HG02798 (cell line): ENCODE measurements around the gene HPN.
"Not testable (repeated sequence)": the region's sequence is repeated elsewhere in the genome, so short reads cannot be mapped to it uniquely, and the experiment has no call there.

Source experiments
- ATAC-seq: cut with Tn5 transposase; IDR thresholded peaks from one replicate; pipeline ENCODE4 v1.9.1; 2021; ENCODE audit warnings: mild to moderate bottlenecking; ENCODE audit not compliant: unreplicated experiment, poor library complexity

HPN gene

DNA sequence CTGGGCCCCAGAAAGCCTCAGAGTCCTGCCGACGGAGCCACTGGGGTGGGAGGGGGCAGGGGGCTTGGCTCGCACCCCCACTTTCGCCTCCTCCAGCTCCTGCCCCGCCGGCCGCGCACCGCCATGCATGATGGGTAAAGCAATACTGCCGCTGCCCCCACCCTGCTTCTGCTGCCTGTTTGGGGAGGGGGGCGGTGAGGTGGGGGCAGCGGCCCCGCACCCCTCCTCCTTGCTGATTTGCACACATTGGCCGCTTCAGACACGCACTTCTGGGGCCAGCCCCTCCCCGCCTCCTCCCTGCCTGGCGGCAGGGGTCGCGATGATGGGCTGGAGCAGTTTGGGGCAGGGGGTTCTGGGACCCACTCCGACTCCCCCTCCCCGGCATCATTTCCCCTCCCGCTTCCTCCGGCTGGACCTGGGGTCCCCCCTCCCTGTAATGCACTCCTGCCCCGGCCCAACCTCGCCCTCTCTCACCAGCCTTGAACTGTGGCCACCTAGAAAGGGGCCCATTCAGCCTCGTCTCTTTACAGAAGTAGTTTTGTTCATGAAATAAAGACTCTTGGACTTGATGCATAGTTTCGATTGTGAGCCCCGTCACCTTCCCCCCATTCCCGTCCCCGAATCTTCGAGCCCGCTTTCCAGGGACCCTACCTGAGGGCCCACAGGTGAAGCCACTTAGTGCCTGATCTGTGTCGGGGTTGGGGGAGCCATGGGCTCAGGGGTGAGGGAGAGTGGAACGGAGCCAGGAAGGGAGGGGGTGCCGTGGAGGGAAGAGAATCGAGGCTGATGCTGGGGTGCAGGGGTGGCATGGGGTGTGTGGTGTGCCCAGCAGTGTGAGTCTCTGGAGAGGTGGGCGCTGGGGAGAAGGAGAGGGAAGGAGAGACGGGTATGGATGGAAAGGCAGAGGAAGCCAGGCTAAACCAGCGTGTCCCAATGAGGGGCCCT, 1.4 kb upstream of the HPN start:
- no peak for ATAC-seq

DNA sequence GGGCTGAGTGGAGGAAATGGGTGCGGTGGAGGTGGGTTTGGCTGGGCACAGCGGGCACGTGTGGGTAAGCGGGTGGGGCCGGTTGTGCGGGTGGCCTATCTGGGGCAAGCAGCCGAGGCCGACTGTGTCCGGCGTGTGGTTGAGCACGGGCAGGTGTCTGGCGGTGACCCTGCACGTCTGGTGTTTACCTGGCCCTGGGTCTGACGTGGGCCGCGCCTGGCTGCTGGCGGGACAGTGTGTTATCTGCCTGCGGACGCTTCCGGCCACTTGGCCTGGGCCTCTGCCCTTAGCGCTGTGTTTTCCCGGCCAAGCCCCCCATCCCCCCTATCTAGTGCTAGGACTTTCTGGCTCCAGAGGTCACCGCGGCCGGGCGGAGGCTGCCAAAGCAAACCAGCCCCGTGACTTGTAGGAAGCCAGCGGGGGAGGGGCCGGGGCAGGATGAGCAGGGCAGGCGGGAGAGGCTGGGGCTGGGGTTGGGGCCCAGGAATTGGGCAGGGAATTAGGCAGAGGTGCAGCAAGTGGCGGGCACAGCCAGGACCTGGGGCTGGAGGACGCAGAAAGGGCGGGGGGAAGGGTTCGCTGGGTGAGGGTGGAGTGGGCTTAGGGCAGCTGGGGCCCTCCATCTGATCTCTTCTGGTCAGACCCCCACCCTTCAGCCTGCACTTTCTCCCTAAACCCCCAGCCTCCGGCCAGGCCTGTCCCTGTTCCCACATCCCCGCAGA, 534 bp upstream of the HPN start:
- ATAC-seq, result no peak

GRCh38 chr19:35042056-35042730, 672 bp downstream of the HPN start:
- no peak for ATAC-seq

DNA sequence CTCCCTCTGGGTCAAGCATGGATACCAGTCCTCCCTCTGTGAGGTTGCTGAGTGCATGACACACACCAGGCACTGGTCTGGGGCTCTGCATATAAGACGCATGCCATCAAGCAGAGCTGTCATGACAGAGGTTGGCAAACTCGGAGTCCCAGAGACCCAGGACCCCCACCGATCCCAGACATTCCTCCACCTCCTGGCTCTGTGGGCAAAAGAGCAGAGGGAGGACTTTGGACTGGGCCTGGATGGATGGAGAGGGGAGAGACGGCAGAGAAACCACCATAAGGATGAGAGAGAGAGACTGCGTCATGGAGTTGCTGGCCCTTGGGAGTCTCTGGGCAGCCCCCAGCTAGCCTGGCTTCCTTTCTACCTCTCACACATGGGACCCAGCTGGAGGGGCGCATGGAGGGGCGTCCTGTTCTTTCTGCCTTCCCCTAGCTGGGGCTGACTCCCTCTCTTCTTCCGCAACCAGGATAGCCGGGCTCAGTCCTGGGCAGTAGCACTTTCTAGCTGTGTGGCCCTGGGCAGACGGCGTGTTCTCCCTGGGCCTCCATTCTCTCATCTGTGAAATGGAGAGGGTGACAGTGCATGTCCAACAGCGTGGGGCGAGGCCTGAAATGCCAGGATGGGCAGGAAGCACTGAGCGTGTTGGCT, 1.6 kb downstream of the HPN start:
- no peak for ATAC-seq

DNA sequence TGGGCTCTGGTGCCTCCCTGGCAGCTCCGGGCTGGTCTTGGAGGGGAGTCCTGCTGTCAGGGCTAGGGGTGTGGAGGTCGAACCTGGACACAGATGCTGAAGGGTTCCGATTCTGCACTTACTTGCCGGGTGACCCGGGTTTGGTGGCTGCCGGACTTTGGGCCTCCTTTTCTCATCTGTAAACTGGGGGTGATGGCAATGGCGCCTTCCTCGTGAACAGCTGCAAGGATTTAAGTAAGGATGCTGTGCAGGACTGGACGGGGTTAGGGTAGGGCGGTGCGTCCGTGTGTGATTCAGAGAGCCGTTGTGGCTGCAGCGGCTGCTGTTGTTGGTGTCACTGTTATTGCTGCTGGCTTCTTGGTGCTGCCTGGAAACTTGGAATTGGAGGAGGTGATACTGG, 2.4 kb downstream of the HPN start:
- no peak for ATAC-seq

DNA sequence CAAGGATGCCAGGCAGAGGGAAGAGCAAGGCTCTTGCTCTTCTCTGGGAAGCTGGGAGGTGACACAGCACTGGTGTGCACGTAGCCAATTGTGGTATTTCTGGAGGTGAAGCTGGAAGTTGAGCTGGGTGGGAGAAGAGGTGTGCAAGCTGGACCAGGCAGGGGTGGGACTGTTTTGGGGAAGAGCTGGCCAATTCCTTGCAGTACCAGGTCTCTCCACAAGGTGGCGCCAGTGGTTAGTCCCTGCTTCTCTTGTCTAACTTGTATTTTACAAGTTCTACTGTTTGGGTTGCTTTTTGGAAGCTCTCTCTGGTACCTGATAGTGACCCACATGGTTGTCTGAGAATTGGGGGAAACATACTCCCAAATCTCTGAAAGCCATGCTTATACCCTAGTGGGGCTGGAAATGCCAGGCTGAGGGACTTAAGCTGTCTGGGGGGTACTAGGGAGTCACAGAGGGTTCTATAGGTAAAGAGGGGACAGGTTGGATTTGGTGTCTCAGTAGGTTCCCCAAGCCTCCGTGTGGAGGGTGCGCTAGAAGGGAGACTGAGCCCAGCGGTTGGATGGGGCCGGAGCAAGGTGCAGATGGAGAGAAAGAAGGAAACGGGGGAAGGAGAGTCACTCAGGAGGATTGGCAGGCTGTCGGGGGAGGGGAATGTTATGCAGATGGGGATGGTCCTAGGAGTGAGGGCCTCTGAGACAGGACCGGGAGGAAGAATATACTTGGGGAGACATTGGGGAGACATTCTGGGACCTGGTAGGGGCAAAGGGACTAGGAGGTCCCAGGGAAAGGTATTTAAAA, 3.0 kb downstream of the HPN start:
- no peak for ATAC-seq

DNA sequence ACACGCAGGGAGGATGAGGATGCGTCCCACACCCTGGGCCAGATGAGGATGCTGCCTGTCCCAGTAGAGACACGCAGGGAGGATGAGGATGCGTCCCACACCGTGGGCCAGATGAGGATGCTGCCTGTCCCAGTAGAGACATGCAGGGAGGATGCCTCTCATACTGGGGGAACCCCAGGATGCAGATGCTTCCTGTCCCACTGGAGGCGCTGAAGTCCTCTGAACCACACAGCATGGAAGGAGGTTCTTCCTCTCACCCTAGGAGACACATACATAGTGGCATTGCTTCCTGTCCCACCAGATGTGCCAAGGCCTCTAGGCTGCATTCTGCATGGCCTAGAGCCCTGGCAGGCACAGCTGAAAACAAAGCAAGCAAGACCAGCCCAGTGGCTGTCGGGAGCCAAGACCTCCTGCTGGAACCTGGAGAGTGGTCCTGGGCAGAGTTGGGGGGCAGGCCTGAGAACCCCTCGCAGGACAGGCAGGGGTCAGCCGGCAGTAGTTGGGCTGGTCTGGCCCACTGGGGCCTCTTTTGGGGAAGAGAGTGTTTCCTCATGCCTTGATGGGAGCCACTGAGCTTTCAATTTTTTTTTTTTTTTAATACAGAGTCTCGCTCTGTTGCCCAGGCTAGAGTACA, 4.3 kb downstream of the HPN start:
- no peak for ATAC-seq

DNA sequence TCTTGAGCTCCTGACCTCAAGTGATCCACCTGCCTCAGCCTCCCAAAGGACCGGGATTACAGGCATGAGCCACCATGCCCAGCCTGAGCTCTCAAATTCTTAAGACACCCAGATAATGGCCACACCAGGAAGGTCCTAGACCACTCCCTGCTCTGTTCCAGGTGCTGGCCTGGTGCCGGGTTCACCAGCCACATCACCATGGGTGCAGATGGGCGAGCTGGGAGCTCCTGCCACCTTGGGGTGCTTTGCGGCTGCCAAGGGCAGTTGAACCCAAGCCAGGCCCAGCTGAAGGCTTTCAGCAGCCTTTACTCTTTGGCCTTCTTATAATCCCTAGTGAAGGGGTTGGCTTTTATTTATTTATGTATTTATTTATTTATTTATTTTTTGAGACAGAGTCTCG, 4.9 kb downstream of the HPN start:
- ATAC-seq, result no peak

DNA sequence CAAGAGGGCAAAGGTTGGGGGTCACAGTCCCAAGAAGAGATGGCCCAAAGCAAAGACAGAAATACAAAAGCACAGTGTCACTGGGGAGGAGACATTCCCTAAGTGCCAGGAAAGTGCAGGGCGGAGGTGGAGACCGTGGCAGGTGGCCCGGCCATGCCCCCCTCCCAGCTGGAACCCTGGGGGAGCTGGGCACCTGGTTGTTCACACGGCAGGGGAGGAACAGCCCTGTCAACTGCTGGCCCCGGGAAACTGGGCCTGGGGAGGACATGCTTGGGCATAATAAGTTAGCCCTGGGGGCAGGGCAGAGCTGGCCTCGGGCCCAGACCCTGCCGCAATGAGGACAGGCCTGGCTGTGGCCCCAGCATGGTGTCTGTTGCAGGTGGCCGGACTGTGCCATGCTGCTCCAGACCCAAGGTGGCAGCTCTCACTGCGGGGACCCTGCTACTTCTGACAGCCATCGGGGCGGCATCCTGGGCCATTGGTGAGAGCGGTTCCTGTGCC, 7.4 kb downstream of the HPN start:
- ATAC-seq, result no peak

DNA sequence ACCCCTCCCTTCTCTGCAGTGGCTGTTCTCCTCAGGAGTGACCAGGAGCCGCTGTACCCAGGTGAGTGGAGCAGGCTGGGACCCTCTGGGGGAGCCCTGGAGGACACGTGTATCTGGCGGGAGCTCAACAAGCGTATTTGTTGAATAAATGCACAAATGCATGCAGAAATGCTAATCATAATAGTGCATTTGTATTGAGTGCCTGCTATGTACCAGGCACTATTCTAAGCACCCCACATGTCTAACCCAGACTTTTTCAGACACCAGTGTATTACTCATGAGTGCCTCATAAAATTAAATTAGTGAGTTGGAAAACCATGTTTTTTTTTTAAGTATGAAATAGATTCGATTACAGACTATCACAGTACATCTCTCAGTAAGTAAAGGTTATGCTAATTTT, 7.9 kb downstream of the HPN start:
- no peak for ATAC-seq

- ATAC-seq, result not testable (repeated sequence)
Measured at GRCh38 chr19:35050662-35051061, 9.1 kb downstream of the HPN start.

- not testable (repeated sequence) for ATAC-seq
Measured at GRCh38 chr19:35051268-35051667, 9.7 kb downstream of the HPN start.

GRCh38 chr19:35051796-35052195, 10.3 kb downstream of the HPN start:
- no peak for ATAC-seq

GRCh38 chr19:35052599-35053190, 11.2 kb downstream of the HPN start:
- ATAC-seq, result no peak

GRCh38 chr19:35053667-35054293, 12.3 kb downstream of the HPN start:
- ATAC-seq, result no peak

DNA sequence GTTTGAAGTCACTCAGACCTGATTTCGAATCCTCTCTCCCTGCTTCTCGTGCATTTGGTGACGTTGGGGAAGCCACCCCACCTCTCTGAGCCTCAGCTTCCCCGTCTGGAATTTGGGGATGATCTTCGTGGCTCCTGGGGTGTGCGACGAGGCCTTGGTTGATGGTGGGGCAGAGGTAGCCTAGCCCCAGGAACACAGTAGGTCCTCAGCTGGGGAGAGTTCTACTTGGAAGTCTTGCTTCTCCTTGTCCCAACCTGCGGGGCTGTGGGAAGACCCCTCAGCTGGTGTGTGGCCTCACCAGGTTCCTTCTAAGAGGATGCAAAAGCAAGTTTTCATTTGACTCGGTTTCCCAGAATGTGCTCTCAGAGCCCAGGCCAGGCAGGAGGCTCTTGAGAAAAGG, 13.1 kb downstream of the HPN start:
- no peak for ATAC-seq

- no peak for ATAC-seq
Measured at GRCh38 chr19:35055715-35056179, 14.2 kb downstream of the HPN start.

DNA sequence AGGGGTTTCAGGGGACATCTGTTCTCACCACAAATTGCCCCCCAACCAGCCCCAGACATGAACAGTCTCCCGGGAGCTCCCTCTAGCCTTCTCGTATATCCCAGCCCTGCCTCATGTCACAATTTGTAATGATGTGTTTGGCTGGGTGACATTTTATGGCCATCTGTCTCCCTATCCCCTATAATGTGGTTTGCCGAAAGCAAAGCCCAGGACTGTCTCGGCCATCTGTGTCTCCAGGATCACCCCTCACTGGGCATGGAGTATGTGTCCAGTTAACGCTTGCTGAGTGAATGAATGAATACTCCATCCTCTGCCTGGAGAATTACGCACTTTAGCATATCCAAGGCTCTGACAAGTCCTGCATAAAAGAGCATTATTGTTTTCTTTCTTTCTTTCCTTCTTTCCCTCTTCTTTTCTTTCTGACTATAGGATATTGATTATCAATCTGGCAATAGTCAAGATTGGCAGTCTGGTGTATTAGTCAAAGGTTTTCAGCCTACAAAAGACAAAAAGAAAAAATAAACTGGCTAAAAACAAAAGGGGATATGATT, 15.1 kb downstream of the HPN start:
- no peak for ATAC-seq
